ENCODE data around the gene TST.

DNA sequence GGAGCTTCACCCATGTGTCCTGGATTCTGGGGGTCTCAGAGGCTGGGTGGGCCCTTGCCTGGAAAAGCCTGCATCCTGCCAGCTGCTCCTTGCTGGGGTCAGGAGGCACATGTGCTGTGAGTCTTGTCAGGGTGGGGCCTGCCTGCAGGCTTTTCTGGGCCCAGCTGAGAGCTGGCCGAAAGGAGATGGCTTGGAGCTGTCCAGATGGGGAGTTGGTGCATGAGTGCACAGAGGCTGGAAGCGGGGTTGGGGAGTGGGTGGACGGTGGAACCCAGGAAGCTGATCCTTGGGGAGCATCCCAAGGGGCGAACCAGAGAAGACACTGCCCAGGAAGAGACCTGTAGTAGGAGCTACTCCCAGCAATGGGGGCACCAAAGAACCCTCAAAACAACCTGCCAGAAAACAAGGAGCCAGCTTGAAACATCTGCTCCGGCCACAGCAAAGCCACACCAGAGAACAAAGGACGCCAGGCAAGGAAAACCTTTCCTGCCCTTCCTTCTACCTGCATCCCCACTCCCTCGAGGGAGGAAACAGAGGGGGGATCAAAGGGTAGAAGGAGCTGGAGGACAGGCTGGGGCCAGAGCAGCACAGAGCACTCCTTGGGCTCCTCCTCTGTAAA, 24.1 kb upstream of the TST start:
- TF ChIP-seq TAF1 (IDR thresholded peaks at IDR 0.05; ENCODE audit: borderline replicate concordance, insufficient read depth, low read length) (no peak), POLR2AphosphoS5 (IDR thresholded peaks at IDR 0.05; ENCODE audit: low read depth, low read length) (no peak)
- TF ChIP-seq, protein P1, sequence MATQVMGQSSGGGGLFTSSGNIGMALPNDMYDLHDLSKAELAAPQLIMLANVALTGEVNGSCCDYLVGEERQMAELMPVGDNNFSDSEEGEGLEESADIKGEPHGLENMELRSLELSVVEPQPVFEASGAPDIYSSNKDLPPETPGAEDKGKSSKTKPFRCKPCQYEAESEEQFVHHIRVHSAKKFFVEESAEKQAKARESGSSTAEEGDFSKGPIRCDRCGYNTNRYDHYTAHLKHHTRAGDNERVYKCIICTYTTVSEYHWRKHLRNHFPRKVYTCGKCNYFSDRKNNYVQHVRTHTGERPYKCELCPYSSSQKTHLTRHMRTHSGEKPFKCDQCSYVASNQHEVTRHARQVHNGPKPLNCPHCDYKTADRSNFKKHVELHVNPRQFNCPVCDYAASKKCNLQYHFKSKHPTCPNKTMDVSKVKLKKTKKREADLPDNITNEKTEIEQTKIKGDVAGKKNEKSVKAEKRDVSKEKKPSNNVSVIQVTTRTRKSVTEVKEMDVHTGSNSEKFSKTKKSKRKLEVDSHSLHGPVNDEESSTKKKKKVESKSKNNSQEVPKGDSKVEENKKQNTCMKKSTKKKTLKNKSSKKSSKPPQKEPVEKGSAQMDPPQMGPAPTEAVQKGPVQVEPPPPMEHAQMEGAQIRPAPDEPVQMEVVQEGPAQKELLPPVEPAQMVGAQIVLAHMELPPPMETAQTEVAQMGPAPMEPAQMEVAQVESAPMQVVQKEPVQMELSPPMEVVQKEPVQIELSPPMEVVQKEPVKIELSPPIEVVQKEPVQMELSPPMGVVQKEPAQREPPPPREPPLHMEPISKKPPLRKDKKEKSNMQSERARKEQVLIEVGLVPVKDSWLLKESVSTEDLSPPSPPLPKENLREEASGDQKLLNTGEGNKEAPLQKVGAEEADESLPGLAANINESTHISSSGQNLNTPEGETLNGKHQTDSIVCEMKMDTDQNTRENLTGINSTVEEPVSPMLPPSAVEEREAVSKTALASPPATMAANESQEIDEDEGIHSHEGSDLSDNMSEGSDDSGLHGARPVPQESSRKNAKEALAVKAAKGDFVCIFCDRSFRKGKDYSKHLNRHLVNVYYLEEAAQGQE (IDR thresholded peaks at IDR 0.05; ENCODE audit: insufficient read depth in 1 of 2, low read depth in 2 of 2, low read length in 2 of 2), result no peak
